Left lung (tissue), 10 donors: Measurements from ENCODE around the gene SLC22A1. TPM values are rescaled to one million over a fixed set of nuclear protein-coding genes. Genes with fewer than 3 reads are reported as not detected.

Experiments
- ATAC-seq: fragments of 200-7000 bp; cut with Tn5 transposase; one replicate; pipeline ENCODE4 v1.9.1; 2020; ENCODE audit warnings: moderate library complexity
- DNase-seq, 4 donors: peaks; one replicate each; pipeline ENCODE4 v3.0.0-alpha.2; 2013 to 2020
- H3K27ac ChIP-seq, 2 donors: fragments of 200-600 bp; sonication (generic) in 1 of 2; one replicate each; pipeline versions ENCODE4 v1.5.0 to v1.8.0; 2020 to 2021
- H3K27me3 ChIP-seq, 2 donors: fragments of 200-600 bp; sonication (generic) in 1 of 2; one replicate each; pipeline versions ENCODE4 v1.5.0 to v1.8.0; 2020 to 2021
- H3K36me3 ChIP-seq, 2 donors: fragments of 200-600 bp; sonication (generic) in 1 of 2; one replicate each; pipeline versions ENCODE4 v1.5.0 to v1.8.0; 2020 to 2021
- H3K4me1 ChIP-seq, 2 donors: fragments of 200-600 bp; one replicate each; pipeline ENCODE4 v1.8.0; 2021
- H3K4me3 ChIP-seq, 2 donors: fragments of 200-600 bp; sonication (generic) in 1 of 2; one replicate each; pipeline versions ENCODE4 v1.5.0 to v1.8.0; 2020 to 2021; ENCODE audit warnings: mild to moderate bottlenecking in 1 of 2
- H3K9me3 ChIP-seq, 2 donors: fragments of 200-600 bp; sonication (generic) in 1 of 2; one replicate each; pipeline versions ENCODE4 v1.5.0 to v1.8.0; 2020 to 2021
- CTCF ChIP-seq, 2 donors: fragments of 200-600 bp; sonication (generic) in 1 of 2; IDR thresholded peaks; one replicate each; pipeline versions ENCODE4 v1.5.0 to v1.8.0; 2021; ENCODE audit warnings: antibody characterized with exemption in 2 of 2
- intact Hi-C, 2 donors: fragments of 100-400 bp; cut with DNase I; formaldehyde crosslinking; loops; one replicate each; pipeline versions ENCODE4 v1.11.2 to v1.14.2; 2022
- polyA plus RNA-seq, 6 donors: library from polyadenylated mRNA; unstranded; fragments of 120-200 nt; gene quantifications; one replicate each; pipeline ENCODE4 v1.2.1, GENCODE V29; 2013; ENCODE audit not compliant: insufficient read length in 6 of 6
- total RNA-seq, 2 donors: library from RNA; stranded (reverse); fragmentation: NEBNext Ultra II Directional; extraction: Animal tissue kit (Norgen Biotek cat#: 25700); gene quantifications; one replicate each; pipeline ENCODE4 v1.2.1, GENCODE V29; 2021
- donor health status: DM: no; HTN: yes; CAD: no.
- donor health status: DM: no; HTN: no; CAD: no.

The SLC22A1 gene
- total and polyA plus RNA-seq, 8 donors = 0.24 to 2.7 (median 0.45) TPM

GRCh38 chr6:160115421-160115820 is 6.2 kb upstream of the SLC22A1 start:
- H3K9me3 ChIP-seq = peaks cover 0 to 6% of the 10 kb centered on the region in 2 donors
- peaks cover 0 to 30% of the 10 kb centered on the region in 2 donors for H3K36me3 ChIP-seq
- ATAC-seq (no peak), DNase-seq (no peak)
- no peak overlapping the region for H3K4me3 ChIP-seq
- TF ChIP-seq CTCF (IDR thresholded peaks at IDR 0.05) = no peak
- no peaks in the 10 kb centered on the region for H3K4me1 ChIP-seq
- H3K27me3 ChIP-seq = no peaks in the 10 kb centered on the region
- intact Hi-C loops = no loop called here
- no peak overlapping the region for H3K27ac ChIP-seq

- no peak overlapping the region for H3K4me3 ChIP-seq
- no peaks in the 10 kb centered on the region for H3K27me3 ChIP-seq
- ATAC-seq = no peak
- intact Hi-C loops = no loop called here
- H3K27ac ChIP-seq = no peak overlapping the region
- DNase-seq = no peak
- no peak for TF ChIP-seq CTCF (IDR thresholded peaks at IDR 0.05)
- peaks cover 0 to 30% of the 10 kb centered on the region in 2 donors for H3K36me3 ChIP-seq
- no peaks in the 10 kb centered on the region for H3K4me1 ChIP-seq
- peaks cover 0 to 6% of the 10 kb centered on the region in 2 donors for H3K9me3 ChIP-seq
These were observed 5.2 kb upstream of the SLC22A1 start for GRCh38 chr6:160116411-160116810.

GRCh38 chr6:160117137-160117536 is 4.5 kb upstream of the SLC22A1 start:
- peaks cover 0 to 6% of the 10 kb centered on the region in 2 donors for H3K9me3 ChIP-seq
- intact Hi-C loops = no loop called here
- H3K4me1 ChIP-seq = no peaks in the 10 kb centered on the region
- TF ChIP-seq CTCF (IDR thresholded peaks at IDR 0.05) = no peak
- no peak overlapping the region for H3K27ac ChIP-seq
- DNase-seq (no peak), ATAC-seq (no peak)
- H3K4me3 ChIP-seq = no peak overlapping the region
- no peaks in the 10 kb centered on the region for H3K27me3 ChIP-seq
- peaks cover 0 to 30% of the 10 kb centered on the region in 2 donors for H3K36me3 ChIP-seq

- DNase-seq (no peak), ATAC-seq (no peak)
- peaks cover 0 to 6% of the 10 kb centered on the region in 2 donors for H3K9me3 ChIP-seq
- H3K36me3 ChIP-seq = peaks cover 0 to 23% of the 10 kb centered on the region in 2 donors
- H3K27ac ChIP-seq = no peak overlapping the region
- intact Hi-C loops = no loop called here
- no peak for TF ChIP-seq CTCF (IDR thresholded peaks at IDR 0.05)
- no peaks in the 10 kb centered on the region for H3K27me3 ChIP-seq
- no peak overlapping the region for H3K4me3 ChIP-seq
- no peaks in the 10 kb centered on the region for H3K4me1 ChIP-seq
These were observed 2.9 kb upstream of the SLC22A1 start for GRCh38 chr6:160118620-160119229.

GRCh38 chr6:160120087-160120486 is 1.5 kb upstream of the SLC22A1 start:
- ATAC-seq (no peak), DNase-seq (no peak)
- Histone ChIP-seq H3K4me3 (no peak overlapping the region), H3K9me3 (peaks cover 0 to 6% of the 10 kb centered on the region in 2 donors), H3K27me3 (no peaks in the 10 kb centered on the region), H3K36me3 (peaks cover 0 to 21% of the 10 kb centered on the region in 2 donors), H3K27ac (no peak overlapping the region), H3K4me1 (no peaks in the 10 kb centered on the region)
- intact Hi-C loops = no loop called here
- TF ChIP-seq CTCF (IDR thresholded peaks at IDR 0.05) = no peak
